PFSK-1 (cell line): Measurements from ENCODE around the gene KCNQ4.

Experiments
- FOXP2 ChIP-seq: optimal IDR thresholded peaks from 2 replicates; pipeline ENCODE3; 2011; ENCODE audit warnings: borderline replicate concordance, control low read depth, inconsistent platforms; ENCODE audit not compliant: insufficient read depth; ENCODE audit errors: extremely low read length, extremely low read depth
- POLR2AphosphoS5 ChIP-seq: IDR thresholded peaks from 2 replicates; pipeline ENCODE4 v1.6.1; 2012; ENCODE audit warnings: low read depth, mild to moderate bottlenecking, control low read depth, low read length, moderate library complexity
- SIN3A ChIP-seq: IDR thresholded peaks from 2 replicates; pipeline ENCODE4 v1.6.1; 2012; ENCODE audit warnings: mild to moderate bottlenecking, low read length, moderate library complexity, borderline replicate concordance; ENCODE audit not compliant: insufficient read depth
- TAF1 ChIP-seq: IDR thresholded peaks from 2 replicates; pipeline ENCODE4 v1.6.1; 2012; ENCODE audit warnings: low read length, control low read depth, borderline replicate concordance; ENCODE audit not compliant: insufficient read depth
- TF ChIP-seq, protein P1 (sequence below), 2 experiments: IDR thresholded peaks; 2 replicates each; pipeline versions ENCODE4 v1.6.1 to v1.8.0; 2011 to 2012; ENCODE audit warnings: low read depth in 2 of 2, low read length in 2 of 2, control low read depth in 1 of 2, inconsistent platforms in 1 of 2, mild to moderate bottlenecking in 1 of 2, moderate library complexity in 1 of 2; ENCODE audit not compliant: insufficient read depth in 1 of 2

The KCNQ4 gene

DNA sequence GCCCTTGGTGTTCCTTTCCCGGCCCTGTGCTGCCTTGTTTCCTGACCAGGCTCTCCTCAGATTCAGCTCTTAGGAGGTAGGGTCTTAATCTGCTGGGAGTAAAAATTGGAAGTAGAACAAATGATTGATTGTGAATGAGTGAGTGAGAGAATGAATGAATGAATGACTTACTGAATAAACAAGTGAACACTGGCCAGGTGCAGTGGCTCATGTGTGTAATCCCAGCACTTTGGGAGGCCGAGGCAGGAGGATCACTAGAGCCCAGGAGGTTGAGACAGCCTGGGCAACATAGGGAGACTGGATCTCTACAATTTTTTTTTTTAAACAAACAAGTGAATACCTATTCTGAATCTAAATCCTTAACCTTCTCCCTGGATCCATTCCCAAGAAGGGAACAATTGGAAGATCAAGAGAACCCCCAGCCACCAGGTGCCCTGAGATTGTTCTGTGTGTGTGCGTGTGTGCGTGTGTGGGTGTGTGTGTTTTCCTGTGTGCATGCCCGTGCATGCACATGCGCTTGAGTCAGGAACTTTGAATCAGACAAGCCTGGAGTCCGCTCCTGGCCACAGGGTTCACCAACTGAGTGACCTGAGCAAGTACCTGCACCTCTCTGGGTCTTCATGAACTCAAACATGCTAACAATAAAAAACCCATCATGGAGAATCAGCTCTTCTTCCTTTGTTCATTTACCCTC lies 102.9 kb downstream of the KCNQ4 start:
- TF ChIP-seq POLR2AphosphoS5 (no peak), TAF1 (no peak), SIN3A (no peak), FOXP2 (no peak)
- TF ChIP-seq, protein P1, sequence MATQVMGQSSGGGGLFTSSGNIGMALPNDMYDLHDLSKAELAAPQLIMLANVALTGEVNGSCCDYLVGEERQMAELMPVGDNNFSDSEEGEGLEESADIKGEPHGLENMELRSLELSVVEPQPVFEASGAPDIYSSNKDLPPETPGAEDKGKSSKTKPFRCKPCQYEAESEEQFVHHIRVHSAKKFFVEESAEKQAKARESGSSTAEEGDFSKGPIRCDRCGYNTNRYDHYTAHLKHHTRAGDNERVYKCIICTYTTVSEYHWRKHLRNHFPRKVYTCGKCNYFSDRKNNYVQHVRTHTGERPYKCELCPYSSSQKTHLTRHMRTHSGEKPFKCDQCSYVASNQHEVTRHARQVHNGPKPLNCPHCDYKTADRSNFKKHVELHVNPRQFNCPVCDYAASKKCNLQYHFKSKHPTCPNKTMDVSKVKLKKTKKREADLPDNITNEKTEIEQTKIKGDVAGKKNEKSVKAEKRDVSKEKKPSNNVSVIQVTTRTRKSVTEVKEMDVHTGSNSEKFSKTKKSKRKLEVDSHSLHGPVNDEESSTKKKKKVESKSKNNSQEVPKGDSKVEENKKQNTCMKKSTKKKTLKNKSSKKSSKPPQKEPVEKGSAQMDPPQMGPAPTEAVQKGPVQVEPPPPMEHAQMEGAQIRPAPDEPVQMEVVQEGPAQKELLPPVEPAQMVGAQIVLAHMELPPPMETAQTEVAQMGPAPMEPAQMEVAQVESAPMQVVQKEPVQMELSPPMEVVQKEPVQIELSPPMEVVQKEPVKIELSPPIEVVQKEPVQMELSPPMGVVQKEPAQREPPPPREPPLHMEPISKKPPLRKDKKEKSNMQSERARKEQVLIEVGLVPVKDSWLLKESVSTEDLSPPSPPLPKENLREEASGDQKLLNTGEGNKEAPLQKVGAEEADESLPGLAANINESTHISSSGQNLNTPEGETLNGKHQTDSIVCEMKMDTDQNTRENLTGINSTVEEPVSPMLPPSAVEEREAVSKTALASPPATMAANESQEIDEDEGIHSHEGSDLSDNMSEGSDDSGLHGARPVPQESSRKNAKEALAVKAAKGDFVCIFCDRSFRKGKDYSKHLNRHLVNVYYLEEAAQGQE (IDR thresholded peaks at IDR 0.05; ENCODE audit: insufficient read depth in 1 of 2, low read depth in 2 of 2, low read length in 2 of 2), result no peak

DNA sequence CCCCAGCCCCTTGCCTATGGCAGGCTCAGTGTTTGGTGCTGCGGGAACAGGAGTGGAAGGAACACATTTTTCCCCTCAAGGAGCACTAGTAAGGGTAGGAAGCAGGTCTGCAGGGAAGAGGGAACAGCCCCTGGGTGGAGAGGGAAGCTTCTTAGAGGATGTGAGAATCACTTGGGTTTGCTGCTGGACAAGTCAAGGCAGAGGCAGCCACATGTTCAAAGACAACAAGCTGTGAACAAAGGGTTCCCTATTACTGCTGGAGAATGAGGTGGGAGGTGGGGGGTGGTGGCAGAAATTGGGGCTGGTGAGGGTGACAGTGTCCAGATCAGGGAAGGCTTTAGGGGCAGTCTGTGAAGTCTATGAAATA lies 103.4 kb downstream of the KCNQ4 start:
- TF ChIP-seq SIN3A (no peak), FOXP2 (no peak), POLR2AphosphoS5 (no peak), TAF1 (no peak)
- TF ChIP-seq, protein P1 (IDR thresholded peaks at IDR 0.05; ENCODE audit: insufficient read depth in 1 of 2, low read depth in 2 of 2, low read length in 2 of 2), result no peak

DNA sequence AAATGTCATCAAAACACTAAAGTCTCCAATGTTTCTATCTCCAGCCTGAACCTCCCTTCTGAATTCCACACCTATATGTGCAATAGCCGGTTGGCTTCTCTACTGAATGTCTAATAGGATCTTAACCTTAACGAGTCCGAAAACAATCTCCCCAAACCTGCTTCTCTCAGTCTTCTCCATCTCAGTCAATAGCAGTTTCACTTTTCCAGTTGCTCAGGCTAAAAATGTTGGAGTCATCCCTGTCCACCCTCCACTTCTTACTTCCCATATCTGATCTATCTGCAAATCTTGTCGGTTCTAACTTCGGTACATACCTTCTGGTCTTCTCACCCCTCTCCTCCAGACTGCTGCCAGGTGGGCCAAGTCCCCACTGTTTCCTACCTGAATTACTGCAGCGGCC lies 104.1 kb downstream of the KCNQ4 start:
- TF ChIP-seq FOXP2 (no peak), POLR2AphosphoS5 (no peak), TAF1 (no peak), SIN3A (no peak)
- TF ChIP-seq, protein P1 (IDR thresholded peaks at IDR 0.05; ENCODE audit: insufficient read depth in 1 of 2, low read depth in 2 of 2, low read length in 2 of 2), result no peak
